ENCODE measurements around the gene ARIH1. TPM values are rescaled to one million over a fixed set of nuclear protein-coding genes. Genes with fewer than 3 reads are reported as not detected.

Gene ARIH1
- total RNA-seq, 2 donors from 2014 or later: 102 to 151 TPM

DNA sequence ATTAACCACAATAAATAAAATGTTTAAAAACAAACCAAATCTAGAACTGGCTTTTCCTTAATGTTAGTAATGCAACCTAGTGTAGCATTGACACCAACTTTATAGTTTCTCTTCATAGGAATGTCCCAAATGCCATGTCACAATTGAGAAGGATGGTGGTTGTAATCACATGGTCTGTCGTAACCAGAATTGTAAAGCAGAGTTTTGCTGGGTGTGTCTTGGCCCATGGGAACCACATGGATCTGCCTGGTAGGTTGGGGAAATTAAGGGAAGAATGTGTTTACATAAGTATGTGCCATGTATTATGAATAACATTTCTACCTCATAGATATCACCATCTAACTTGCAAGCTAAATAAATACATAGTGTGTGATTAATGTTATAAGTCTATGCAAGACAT, 95.9 kb downstream of the ARIH1 start:
- H3K9ac ChIP-seq (ENCODE audit: low read depth in 2 of 2, low read length in 2 of 2): no peak overlapping the region
- no peaks in the 10 kb centered on the region for H3K4me1 ChIP-seq
- H3K9me3 ChIP-seq: no peaks in the 10 kb centered on the region
- intact Hi-C loops (cut with DNase I): no loop called here
- no peaks in the 10 kb centered on the region for H3K27me3 ChIP-seq
- no peaks in the 10 kb centered on the region for H3K36me3 ChIP-seq
- H3K4me3 ChIP-seq: no peak overlapping the region
- H3K27ac ChIP-seq: no peak overlapping the region
- TF ChIP-seq, protein P1, sequence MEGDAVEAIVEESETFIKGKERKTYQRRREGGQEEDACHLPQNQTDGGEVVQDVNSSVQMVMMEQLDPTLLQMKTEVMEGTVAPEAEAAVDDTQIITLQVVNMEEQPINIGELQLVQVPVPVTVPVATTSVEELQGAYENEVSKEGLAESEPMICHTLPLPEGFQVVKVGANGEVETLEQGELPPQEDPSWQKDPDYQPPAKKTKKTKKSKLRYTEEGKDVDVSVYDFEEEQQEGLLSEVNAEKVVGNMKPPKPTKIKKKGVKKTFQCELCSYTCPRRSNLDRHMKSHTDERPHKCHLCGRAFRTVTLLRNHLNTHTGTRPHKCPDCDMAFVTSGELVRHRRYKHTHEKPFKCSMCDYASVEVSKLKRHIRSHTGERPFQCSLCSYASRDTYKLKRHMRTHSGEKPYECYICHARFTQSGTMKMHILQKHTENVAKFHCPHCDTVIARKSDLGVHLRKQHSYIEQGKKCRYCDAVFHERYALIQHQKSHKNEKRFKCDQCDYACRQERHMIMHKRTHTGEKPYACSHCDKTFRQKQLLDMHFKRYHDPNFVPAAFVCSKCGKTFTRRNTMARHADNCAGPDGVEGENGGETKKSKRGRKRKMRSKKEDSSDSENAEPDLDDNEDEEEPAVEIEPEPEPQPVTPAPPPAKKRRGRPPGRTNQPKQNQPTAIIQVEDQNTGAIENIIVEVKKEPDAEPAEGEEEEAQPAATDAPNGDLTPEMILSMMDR (IDR thresholded peaks at IDR 0.05): no peak
- no peak for DNase-seq

- TF ChIP-seq, protein P1 (IDR thresholded peaks at IDR 0.05): no peak
- Histone ChIP-seq H3K4me3 (no peak overlapping the region), H3K9ac (ENCODE audit: low read depth in 2 of 2, low read length in 2 of 2) (no peak overlapping the region), H3K27me3 (no peaks in the 10 kb centered on the region), H3K4me1 (no peaks in the 10 kb centered on the region), H3K9me3 (no peaks in the 10 kb centered on the region), H3K36me3 (no peaks in the 10 kb centered on the region), H3K27ac (no peak overlapping the region)
- intact Hi-C loops (cut with DNase I): no loop called here
- no peak for DNase-seq
Observed at GRCh38 chr15:72579814-72580213, 105.7 kb downstream of the ARIH1 start.

- Histone ChIP-seq H3K4me1 (no peaks in the 10 kb centered on the region), H3K27me3 (no peaks in the 10 kb centered on the region), H3K27ac (no peak overlapping the region), H3K9ac (ENCODE audit: low read depth in 2 of 2, low read length in 2 of 2) (no peak overlapping the region), H3K9me3 (no peaks in the 10 kb centered on the region), H3K4me3 (no peak overlapping the region), H3K36me3 (no peaks in the 10 kb centered on the region)
- TF ChIP-seq, protein P1 (IDR thresholded peaks at IDR 0.05): no peak
- intact Hi-C loops (cut with DNase I): no loop called here
- DNase-seq: no peak
Observed at GRCh38 chr15:72584006-72584405, 109.9 kb downstream of the ARIH1 start.

GRCh38 chr15:72585025-72585424, 110.9 kb downstream of the ARIH1 start:
- no peak overlapping the region for H3K9ac ChIP-seq (ENCODE audit: low read depth in 2 of 2, low read length in 2 of 2)
- H3K27ac ChIP-seq: no peak overlapping the region
- H3K27me3 ChIP-seq: no peaks in the 10 kb centered on the region
- intact Hi-C loops (cut with DNase I): no loop called here
- H3K36me3 ChIP-seq: no peaks in the 10 kb centered on the region
- TF ChIP-seq, protein P1 (IDR thresholded peaks at IDR 0.05): no peak
- H3K4me3 ChIP-seq: no peak overlapping the region
- no peaks in the 10 kb centered on the region for H3K4me1 ChIP-seq
- H3K9me3 ChIP-seq: no peaks in the 10 kb centered on the region
- no peak for DNase-seq

DNA sequence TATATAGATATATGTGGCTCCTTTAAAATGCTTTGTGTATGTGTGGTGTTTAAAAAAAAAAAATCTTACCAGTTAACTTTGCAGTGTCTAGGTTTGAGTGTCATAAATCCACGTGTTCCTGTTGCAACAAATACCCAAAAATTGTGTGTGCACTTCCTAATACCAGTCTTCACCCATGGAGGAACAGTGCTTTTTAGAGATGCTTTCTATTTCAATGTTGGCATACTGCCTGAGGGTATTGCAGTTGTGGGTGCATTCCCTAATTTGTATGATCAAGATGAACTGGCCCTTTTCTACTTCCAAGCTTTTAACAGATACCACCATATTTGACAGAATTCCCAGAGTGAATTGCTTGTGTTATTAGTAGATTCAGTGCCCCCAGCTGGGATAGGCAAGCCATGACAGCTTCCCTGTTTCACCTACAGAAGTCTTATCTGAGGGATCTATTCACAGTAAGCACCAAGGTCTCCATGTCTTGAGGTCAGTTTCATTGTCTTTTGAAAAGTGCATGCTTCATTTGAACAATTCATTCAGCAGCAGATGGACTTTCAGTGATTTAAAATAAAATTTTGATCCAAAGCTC, 111.4 kb downstream of the ARIH1 start:
- no peak overlapping the region for H3K27ac ChIP-seq
- no peaks in the 10 kb centered on the region for H3K4me1 ChIP-seq
- H3K36me3 ChIP-seq: no peaks in the 10 kb centered on the region
- intact Hi-C loops (cut with DNase I): no loop called here
- H3K27me3 ChIP-seq: no peaks in the 10 kb centered on the region
- H3K9ac ChIP-seq (ENCODE audit: low read depth in 2 of 2, low read length in 2 of 2): no peak overlapping the region
- no peak overlapping the region for H3K4me3 ChIP-seq
- H3K9me3 ChIP-seq: no peaks in the 10 kb centered on the region
- TF ChIP-seq, protein P1 (IDR thresholded peaks at IDR 0.05): no peak
- DNase-seq: no peak
